Lower lobe of right lung (tissue), 2 donors: ENCODE results near the gene SSBP4. TPM values are rescaled to one million over a fixed set of nuclear protein-coding genes. Genes with fewer than 3 reads are reported as not detected.
A peak's percentile ranks its signal among the peaks of the same experiment; 100 is the strongest.

Experiments
- ATAC-seq, 2 donors: fragments of 200-7000 bp; cut with Tn5 transposase; one replicate each; pipeline ENCODE4 v1.9.1; 2020 to 2022; ENCODE audit warnings: mild to moderate bottlenecking in 2 of 2, moderate library complexity in 2 of 2
- DNase-seq: peaks from one replicate; pipeline ENCODE4 v3.0.0-alpha.2; 2020
- H3K27ac ChIP-seq: fragments of 200-600 bp; one replicate; pipeline ENCODE4 v1.8.0; 2022
- H3K27me3 ChIP-seq: fragments of 200-600 bp; one replicate; pipeline ENCODE4 v1.8.0; 2022; ENCODE audit warnings: low read depth
- H3K36me3 ChIP-seq: fragments of 200-600 bp; one replicate; pipeline ENCODE4 v1.8.0; 2022; ENCODE audit warnings: mild to moderate bottlenecking
- H3K4me1 ChIP-seq: fragments of 200-600 bp; one replicate; pipeline ENCODE4 v1.8.0; 2022
- H3K4me3 ChIP-seq: fragments of 200-600 bp; one replicate; pipeline ENCODE4 v1.8.0; 2022; ENCODE audit warnings: mild to moderate bottlenecking
- H3K9me3 ChIP-seq: fragments of 200-600 bp; one replicate; pipeline ENCODE4 v1.8.0; 2022
- CTCF ChIP-seq: fragments of 200-600 bp; IDR thresholded peaks from one replicate; pipeline ENCODE4 v1.8.0; 2022; ENCODE audit warnings: antibody characterized with exemption, mild to moderate bottlenecking
- intact Hi-C: fragments of 100-400 bp; cut with DNase I; formaldehyde crosslinking; loops from one replicate; pipeline ENCODE4 v1.11.0; 2022
- total RNA-seq: library from RNA; stranded (reverse); fragmentation: NEBNext Ultra II Directional; extraction: Animal tissue kit (Norgen Biotek cat#: 25700); gene quantifications from one replicate; pipeline ENCODE4 v1.2.1, GENCODE V29; 2021
- donor health status: DM: no; HTN: yes; CAD: no; lungs with severe emphysema.

The SSBP4 gene
- total RNA-seq, 1 donor from 2014 or later: 65.6 TPM

GRCh38 chr19:18466354-18466753 is 47.2 kb downstream of the SSBP4 start:
- intact Hi-C loops: no loop called here
- ATAC-seq (no peak), DNase-seq (no peak)
- peaks cover 32% of the 10 kb centered on the region for H3K36me3 ChIP-seq
- no peak overlapping the region for H3K4me3 ChIP-seq
- no peak for TF ChIP-seq CTCF
- H3K4me1 ChIP-seq: peaks cover 53% of the 10 kb centered on the region
- H3K27ac ChIP-seq: peak overlapping the region; percentile 51
- no peaks in the 10 kb centered on the region for H3K9me3 ChIP-seq
- no peaks in the 10 kb centered on the region for H3K27me3 ChIP-seq

GRCh38 chr19:18467978-18468377 is 48.8 kb downstream of the SSBP4 start:
- DNase-seq: no peak
- Histone ChIP-seq H3K4me1 (peaks cover 49% of the 10 kb centered on the region), H3K36me3 (peaks cover 35% of the 10 kb centered on the region), H3K4me3 (no peak overlapping the region), H3K27ac (no peak overlapping the region), H3K9me3 (no peaks in the 10 kb centered on the region), H3K27me3 (no peaks in the 10 kb centered on the region)
- intact Hi-C loops: no loop called here
- ATAC-seq: no peak
- TF ChIP-seq CTCF: no peak

GRCh38 chr19:18468517-18468916 is 49.3 kb downstream of the SSBP4 start:
- DNase-seq (no peak), ATAC-seq (no peak)
- TF ChIP-seq CTCF: no peak
- Histone ChIP-seq H3K4me1 (peaks cover 55% of the 10 kb centered on the region), H3K27me3 (no peaks in the 10 kb centered on the region), H3K27ac (no peak overlapping the region), H3K36me3 (peaks cover 34% of the 10 kb centered on the region), H3K9me3 (no peaks in the 10 kb centered on the region), H3K4me3 (no peak overlapping the region)
- intact Hi-C loops: no loop called here

GRCh38 chr19:18469069-18469846 is 50.1 kb downstream of the SSBP4 start:
- ATAC-seq: peak; percentile 59 to 67
- DNase-seq: peak; percentile 77
- H3K27me3 ChIP-seq: no peaks in the 10 kb centered on the region

GRCh38 chr19:18470787-18471186 is 51.6 kb downstream of the SSBP4 start:
- Histone ChIP-seq H3K27ac (no peak overlapping the region), H3K4me3 (no peak overlapping the region)
- intact Hi-C loops: no loop called here

More at GRCh38 chr19:18469069-18469846, 50.1 kb downstream of the SSBP4 start:
- Histone ChIP-seq H3K4me1 (peaks cover 58% of the 10 kb centered on the region), H3K36me3 (peaks cover 34% of the 10 kb centered on the region), H3K27ac (no peak overlapping the region), H3K4me3 (no peak overlapping the region), H3K9me3 (no peaks in the 10 kb centered on the region)
- peak; percentile 82 for TF ChIP-seq CTCF
- intact Hi-C loops: no loop called here

More at GRCh38 chr19:18470787-18471186, 51.6 kb downstream of the SSBP4 start:
- Histone ChIP-seq H3K9me3 (no peaks in the 10 kb centered on the region), H3K36me3 (peaks cover 25% of the 10 kb centered on the region), H3K27me3 (no peaks in the 10 kb centered on the region), H3K4me1 (peaks cover 58% of the 10 kb centered on the region)
- TF ChIP-seq CTCF: no peak
- ATAC-seq (no peak), DNase-seq (no peak)
